HG03196 (cell line): ENCODE measurements around the gene COL9A3.

ENCODE experiments used
- ATAC-seq: cut with Tn5 transposase; IDR thresholded peaks from one replicate; pipeline ENCODE4 v1.9.1; 2021; ENCODE audit not compliant: unreplicated experiment

The COL9A3 gene

DNA sequence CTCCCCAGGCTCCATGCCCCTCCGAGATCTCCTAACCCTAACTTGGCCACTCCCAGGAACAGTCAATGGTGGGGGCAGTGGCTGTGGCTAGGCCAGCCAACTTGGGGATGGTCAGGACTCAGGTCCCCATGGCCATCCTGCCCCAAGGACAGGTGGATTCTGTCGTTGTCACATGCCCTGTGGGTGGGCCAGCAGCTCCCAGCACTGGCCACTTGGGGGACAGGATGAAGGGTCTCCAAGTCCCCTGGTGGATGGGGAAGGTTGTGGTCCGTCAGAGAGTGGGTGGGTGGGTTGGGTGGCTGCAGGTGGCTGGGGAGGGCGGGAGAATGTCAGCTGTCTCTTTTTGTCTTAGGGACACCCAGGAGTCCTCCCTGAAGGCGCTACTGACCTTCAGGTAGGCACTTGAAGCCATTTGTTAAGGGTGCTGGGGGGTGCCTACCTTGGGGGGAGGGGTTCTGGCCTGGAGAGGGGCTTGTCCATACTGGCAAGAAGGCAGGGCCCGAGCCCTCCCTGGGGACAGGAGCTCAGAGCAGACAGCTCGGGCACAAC is 5.5 kb downstream of the COL9A3 start:
- ATAC-seq, result no peak

- ATAC-seq, result no peak
These were observed 6.2 kb downstream of the COL9A3 start for GRCh38 chr20:62822788-62823651.

GRCh38 chr20:62823688-62824475 is 7.0 kb downstream of the COL9A3 start:
- no peak for ATAC-seq

- no peak for ATAC-seq
These were observed 7.9 kb downstream of the COL9A3 start for GRCh38 chr20:62824476-62825332.

- ATAC-seq, result no peak
These were observed 8.6 kb downstream of the COL9A3 start for GRCh38 chr20:62825333-62825985.

GRCh38 chr20:62825986-62826645 is 9.3 kb downstream of the COL9A3 start:
- ATAC-seq, result no peak

- no peak for ATAC-seq
These were observed 9.9 kb downstream of the COL9A3 start for GRCh38 chr20:62826646-62827310.

GRCh38 chr20:62827311-62828038 is 10.6 kb downstream of the COL9A3 start:
- ATAC-seq, result no peak

DNA sequence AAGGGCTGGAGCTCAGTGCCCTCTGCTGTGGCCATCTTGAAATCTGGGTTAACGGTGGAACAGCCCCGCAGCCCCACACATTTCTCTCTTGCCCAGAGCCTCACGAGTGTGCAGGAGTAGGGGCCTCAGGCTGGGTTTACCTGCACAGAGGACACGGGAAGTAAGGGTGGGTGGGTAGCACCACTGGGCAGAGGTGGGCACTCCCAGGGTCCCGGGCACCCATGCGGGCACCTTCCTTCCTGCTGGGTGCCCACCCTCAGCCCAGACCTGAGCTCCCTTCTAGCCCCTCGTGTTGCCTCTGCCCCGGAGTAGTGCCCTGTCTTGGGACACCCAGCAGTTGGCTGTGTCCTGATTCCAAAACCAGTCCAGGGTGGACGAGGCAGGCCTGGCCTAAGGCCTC is 11.2 kb downstream of the COL9A3 start:
- ATAC-seq, result no peak

DNA sequence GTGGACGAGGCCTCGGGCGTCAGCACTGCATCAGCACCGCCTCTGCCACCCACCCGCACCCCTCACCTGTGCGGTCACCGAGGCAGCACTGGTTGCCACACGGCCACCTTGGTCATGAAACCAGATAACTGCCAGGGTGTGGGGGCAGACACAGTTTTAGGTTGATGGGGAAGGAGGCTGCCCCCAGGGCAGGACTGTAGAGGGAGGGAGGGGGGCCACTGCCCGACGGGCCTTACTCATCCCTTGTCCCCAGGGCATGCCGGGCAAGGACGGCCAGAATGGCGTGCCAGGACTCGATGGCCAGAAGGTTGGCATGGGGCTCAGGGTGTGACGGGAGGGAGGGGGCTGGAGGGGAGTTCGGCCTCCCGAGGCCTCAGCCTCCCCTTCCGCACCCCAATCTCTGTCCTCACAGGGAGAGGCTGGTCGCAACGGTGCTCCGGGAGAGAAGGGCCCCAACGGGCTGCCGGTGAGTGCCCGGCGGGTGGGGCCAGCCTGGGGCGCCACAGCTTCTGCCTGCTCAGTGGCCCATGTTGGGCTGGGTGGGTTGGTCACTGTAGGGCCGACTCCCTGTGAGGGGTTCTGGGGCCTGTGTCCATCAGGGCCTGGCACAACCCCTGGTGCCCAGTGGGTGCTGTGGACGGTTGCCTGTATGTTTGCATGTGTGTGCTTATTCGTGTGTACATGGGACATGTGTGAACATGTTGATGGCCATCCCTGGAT is 11.8 kb downstream of the COL9A3 start:
- ATAC-seq, result no peak

GRCh38 chr20:62829231-62830230 is 12.7 kb downstream of the COL9A3 start:
- ATAC-seq, result no peak

GRCh38 chr20:62830251-62830650 is 13.4 kb downstream of the COL9A3 start:
- no peak for ATAC-seq

- no peak for ATAC-seq
These were observed 14.0 kb downstream of the COL9A3 start for GRCh38 chr20:62830821-62831220.

DNA sequence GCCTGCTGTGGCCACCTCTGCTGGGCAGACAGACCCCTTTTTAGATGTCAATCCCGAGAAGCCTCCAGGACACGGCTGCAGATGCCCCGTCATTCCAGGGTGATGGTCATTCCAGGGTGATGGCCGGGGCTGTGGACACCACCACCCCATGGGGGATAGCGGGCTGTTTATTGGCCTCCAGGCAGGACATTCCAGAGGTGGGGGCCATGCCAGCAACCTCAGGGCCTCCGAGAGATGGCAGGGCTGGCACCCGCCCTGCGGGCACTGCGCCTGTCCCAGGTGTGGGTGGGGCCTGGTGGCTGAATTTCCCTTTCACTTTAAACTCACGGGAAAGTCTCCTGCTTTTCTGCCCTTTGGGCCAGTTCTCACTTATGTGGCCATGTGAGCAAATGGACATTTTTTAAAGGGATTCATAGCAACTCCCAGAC is 14.5 kb downstream of the COL9A3 start:
- no peak for ATAC-seq

DNA sequence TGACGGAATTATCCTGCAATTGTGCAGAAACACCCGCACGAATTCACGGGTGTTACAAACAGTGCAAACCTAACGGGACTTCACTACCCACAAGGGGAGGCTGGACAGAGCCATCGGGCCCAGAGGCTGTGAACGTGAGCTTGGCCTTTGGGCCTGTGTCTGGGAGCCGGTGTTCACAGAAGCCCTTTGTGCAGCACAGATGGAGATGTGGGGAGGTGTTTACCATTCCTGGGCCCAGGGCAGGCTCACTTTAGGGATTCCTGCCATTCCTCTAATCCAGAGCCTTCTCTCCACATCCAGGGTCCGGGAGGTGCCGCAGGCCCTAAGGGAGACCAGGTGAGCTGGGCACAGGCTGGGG is 15.0 kb downstream of the COL9A3 start:
- ATAC-seq, result no peak

- ATAC-seq, result no peak
These were observed 15.5 kb downstream of the COL9A3 start for GRCh38 chr20:62832212-62832922.
